Measurements from ENCODE around the gene FGGY.

The FGGY gene

GRCh38 chr1:59539961-59540681 is 243.2 kb downstream of the FGGY start:
- DNase-seq (ENCODE audit: low read depth), result no peak
- TF ChIP-seq CTCF (IDR thresholded peaks at IDR 0.05; ENCODE audit: low read depth, low read length, missing control alignments), result no peak
- H3K4me3 ChIP-seq (ENCODE audit: low read depth, low read length), result no peak overlapping the region

GRCh38 chr1:59541161-59541560 is 244.3 kb downstream of the FGGY start:
- TF ChIP-seq CTCF (IDR thresholded peaks at IDR 0.05; ENCODE audit: low read depth, low read length, missing control alignments), result no peak
- no peak overlapping the region for H3K4me3 ChIP-seq (ENCODE audit: low read depth, low read length)
- no peak for DNase-seq (ENCODE audit: low read depth)

- TF ChIP-seq CTCF (IDR thresholded peaks at IDR 0.05; ENCODE audit: low read depth, low read length, missing control alignments), result no peak
- DNase-seq (ENCODE audit: low read depth), result no peak
- no peak overlapping the region for H3K4me3 ChIP-seq (ENCODE audit: low read depth, low read length)
Measured at GRCh38 chr1:59541891-59542290, 245.0 kb downstream of the FGGY start.

- no peak for DNase-seq (ENCODE audit: low read depth)
- no peak overlapping the region for H3K4me3 ChIP-seq (ENCODE audit: low read depth, low read length)
- no peak for TF ChIP-seq CTCF (IDR thresholded peaks at IDR 0.05; ENCODE audit: low read depth, low read length, missing control alignments)
Measured at GRCh38 chr1:59543211-59543668, 246.3 kb downstream of the FGGY start.

GRCh38 chr1:59544615-59545293 is 247.9 kb downstream of the FGGY start:
- H3K4me3 ChIP-seq (ENCODE audit: low read depth, low read length), result no peak overlapping the region
- no peak for DNase-seq (ENCODE audit: low read depth)
- TF ChIP-seq CTCF (IDR thresholded peaks at IDR 0.05; ENCODE audit: low read depth, low read length, missing control alignments), result no peak

- no peak for DNase-seq (ENCODE audit: low read depth)
- H3K4me3 ChIP-seq (ENCODE audit: low read depth, low read length), result no peak overlapping the region
- TF ChIP-seq CTCF (IDR thresholded peaks at IDR 0.05; ENCODE audit: low read depth, low read length, missing control alignments), result no peak
Measured at GRCh38 chr1:59545830-59546229, 248.9 kb downstream of the FGGY start.
